Spleen (tissue), 7 donors: Measurements from ENCODE around the gene OR2V2.
"Not testable (repeated sequence)": the region's sequence is repeated elsewhere in the genome, so short reads cannot be mapped to it uniquely, and the experiment has no call there.

Source experiments
- CTCF ChIP-seq, 11 experiments: fragments of 200-600 bp in 7 of 11; fragments of 450-650 bp in 4 of 11; sonication (generic) in 4 of 11; IDR thresholded peaks in 8 of 11; conservative IDR thresholded peaks in 3 of 11; 1 replicate in 7 of 11; 2 replicates in 4 of 11; pipeline versions ENCODE4 v1.4.0 to v1.8.0; 2016 to 2021; ENCODE audit warnings: antibody characterized with exemption in 11 of 11, inconsistent platforms in 4 of 11, mild to moderate bottlenecking in 1 of 11
- POLR2AphosphoS5 ChIP-seq, 3 donors: sonication (generic); formaldehyde crosslinking; IDR thresholded peaks; one replicate each; pipeline ENCODE4 v1.5.1; 2017; ENCODE audit warnings: antibody characterized with exemption in 3 of 3
- donor health status: DM: no; HTN: no; CAD: no; lungs with moderate emphysema.
- donor health status: DM: no; HTN: no; CAD: no.
- donor health status: DM: no; HTN: no; CAD: no.

- TF ChIP-seq CTCF (IDR thresholded peaks at IDR 0.05 in 8 of 11, conservative IDR thresholded peaks at IDR 0.05 in 3 of 11); POLR2AphosphoS5 (IDR thresholded peaks at IDR 0.05): not testable (repeated sequence)
These were observed at the start of gene OR2V2 for GRCh38 chr5:181146927-181147636.
